ENCODE data around the gene ZDHHC12.

Gene ZDHHC12, protein sequence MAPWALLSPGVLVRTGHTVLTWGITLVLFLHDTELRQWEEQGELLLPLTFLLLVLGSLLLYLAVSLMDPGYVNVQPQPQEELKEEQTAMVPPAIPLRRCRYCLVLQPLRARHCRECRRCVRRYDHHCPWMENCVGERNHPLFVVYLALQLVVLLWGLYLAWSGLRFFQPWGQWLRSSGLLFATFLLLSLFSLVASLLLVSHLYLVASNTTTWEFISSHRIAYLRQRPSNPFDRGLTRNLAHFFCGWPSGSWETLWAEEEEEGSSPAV

DNA sequence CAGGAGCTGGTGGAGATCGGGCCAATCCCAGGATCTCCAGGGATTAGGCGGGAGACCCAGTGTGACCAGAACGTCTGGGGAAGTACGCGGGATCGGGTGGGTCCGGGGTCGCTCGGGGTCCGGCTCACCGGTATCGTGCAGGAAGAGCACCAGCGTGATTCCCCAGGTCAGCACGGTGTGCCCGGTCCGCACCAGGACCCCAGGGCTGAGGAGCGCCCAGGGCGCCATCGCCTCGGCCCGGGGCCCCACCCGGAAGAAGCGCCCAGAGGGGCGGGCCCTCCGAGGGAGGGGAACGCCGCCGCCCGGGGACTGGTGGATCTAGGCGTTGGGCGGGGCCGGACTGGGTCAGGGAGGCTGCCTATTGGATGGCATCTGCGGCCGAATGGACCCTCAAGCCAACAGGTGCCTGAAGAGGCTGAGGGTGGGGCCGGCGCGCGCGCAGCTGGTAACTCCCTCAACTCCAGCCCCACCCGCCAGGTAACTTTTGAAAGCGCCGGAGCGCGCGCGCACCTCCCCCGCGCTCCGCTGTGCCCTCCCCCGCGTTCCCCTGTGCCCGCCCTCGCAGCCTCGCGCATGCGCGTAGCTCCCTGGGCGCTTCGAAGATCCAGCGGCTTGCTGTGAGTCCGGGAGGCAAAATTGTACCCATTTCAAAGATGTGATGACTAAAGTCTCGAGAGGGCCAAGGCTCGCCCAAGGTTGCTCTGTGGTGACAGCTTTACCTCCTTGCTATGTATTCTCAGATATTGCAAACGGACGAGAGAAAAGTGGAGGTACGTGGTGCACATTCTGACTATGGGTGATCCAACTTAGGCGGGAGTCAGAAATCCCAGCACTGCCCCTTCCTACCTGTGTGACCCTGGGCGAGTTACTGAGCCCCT is at the start of gene ZDHHC12:
Gene ZDHHC12 (minus strand): TSS at position 262 of the 878 bp plus-strand sequence. CDS start 34 bp downstream, at position 228.
- peak; percentile 97 for DNase-seq

DNA sequence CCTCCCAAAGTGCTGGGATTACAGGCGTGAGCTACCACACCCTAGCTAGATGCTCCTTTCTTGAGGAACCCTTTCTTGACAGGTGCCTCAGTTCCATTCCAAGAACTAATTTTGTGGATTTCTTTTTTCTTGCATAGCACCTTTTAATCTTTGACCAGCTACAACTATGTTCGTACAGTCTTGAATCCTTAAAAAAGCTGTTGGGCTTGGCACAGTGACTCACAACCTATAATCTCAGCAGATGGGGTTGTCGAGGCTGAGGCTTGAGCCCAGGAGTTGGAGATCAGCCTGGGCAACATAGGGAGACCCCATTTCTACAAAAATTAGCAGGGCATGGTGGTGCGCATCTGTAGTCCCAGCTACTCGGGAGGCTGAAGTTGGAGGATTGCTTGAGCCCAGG is 49.1 kb upstream of the ZDHHC12 start:
- no peak for DNase-seq

DNA sequence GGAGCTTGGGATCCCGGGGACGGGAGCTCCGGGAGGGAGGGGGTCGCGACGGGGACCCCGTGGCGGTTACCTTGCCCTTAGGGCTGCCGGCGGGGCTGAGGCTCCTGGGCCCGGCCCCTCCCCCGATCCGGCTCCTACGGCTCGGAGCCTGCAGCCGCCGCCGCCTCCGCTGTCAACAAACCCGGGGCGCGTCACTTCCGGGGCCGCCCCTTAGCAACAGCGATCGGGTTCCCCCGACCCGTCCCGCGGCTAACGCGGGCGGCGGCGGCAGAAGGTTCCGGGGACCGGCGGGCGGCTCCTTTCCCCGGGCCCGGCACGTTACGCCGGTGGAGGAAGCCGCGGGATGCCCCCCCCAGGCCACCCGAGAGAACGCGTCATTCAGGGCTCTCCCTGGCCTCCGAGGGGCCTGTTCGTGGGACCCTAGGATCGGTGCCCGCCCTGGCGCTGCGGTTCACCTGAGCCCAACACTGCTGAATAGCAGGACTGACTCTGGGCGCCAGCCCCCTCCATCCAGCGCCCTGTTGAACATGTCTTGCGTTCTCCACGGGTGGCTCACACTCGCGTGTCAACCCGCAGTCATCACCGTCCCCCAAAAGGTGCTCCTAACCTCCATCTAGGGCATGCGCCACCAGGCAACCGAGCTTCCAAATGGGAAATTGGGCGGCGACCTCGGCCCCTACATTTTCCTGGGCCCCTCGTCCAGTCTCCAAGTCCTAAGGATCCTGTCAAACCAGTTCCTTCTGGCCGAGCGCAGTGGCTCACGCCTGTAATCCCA is 48.0 kb upstream of the ZDHHC12 start, which contains the start of gene ZER1:
Gene ZER1 (minus strand): TSS at position 183 of the 775 bp plus-strand sequence. CDS start 16,362 bp downstream, outside the sequence.
- DNase-seq: peak; percentile 74

DNA sequence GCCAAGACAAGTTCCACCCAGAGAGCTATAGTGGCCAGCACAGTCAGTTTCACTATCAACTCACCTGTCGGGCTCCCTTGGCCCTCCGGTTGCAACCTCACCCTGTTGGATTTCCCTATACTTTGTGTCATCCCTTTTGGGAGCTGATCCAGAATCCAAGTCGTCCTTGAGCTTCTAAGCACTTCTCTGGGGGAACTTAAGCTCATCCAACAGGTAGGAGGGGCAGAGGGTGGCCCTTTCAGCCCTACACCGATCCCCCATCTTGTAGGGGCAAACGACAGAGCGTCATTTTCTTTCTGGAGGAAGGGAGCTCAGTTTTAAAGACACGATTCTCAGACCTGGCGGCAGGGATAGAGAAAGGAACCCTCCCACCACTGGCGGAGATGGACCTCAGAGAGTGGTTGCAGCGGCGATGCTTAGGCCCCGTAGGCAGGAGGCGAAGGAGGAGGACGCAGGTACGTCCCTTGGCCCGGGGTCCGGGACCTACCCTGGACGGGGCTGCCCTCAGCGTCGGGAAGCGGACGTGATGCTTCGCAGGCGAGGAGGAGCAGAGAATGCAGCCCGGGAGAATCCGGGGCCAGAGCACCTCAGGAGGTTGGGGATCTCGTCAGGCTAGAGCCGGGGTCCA is 47.3 kb upstream of the ZDHHC12 start:
- no peak for DNase-seq

DNA sequence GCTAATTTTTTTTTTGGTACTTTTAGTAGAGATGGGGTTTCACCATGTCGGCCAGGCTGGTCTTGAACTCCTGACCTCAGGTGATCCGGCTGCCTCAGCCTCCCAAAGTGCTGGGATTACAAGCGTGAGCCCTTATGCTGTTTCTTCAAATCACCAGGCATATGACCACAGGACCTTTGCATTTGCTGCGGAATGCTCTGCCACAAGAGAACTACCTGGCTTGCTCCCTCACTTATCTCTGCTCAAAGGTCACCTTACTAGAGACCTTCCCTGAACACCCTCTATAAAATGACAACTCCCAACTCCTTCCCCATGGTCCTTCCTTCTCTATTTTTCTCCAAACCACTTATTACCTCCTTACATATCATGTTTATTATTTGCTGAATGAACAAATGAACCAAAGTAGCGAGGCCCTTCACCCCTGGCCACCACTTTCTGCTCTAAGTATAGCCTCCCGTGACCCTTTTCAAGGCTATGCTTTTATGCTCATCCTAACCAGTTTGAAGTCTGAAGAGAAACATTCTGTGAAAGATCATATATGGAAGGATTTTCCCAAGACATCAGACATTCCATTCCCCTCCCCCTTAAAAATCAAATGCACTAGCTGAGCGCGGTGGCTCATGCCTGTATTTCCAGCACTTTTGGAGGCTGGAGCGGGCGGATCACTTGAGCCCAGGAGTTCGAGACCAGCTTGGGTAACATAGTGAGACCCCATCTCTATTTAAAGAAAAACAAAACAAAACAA is 46.5 kb upstream of the ZDHHC12 start:
- no peak for DNase-seq

DNA sequence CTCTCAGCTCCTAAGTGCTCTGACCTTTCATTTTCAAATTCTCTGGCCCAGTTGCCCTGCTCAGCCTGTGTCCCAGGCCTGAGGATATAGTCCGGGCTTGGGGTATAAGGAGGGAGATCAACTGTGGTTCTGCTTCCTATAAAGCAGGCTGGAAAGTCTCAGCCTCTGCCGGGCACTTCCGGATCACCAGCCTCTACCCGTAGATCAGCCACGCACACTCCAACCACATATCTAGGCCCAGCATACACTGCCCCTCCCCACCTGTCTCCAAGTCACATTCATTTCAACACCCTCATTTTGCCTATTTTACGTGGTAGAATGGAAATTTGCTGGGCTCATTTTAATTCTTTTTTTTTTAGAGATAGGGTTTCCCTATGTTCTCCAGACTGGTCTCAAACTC is 44.7 kb upstream of the ZDHHC12 start:
- no peak for DNase-seq

DNA sequence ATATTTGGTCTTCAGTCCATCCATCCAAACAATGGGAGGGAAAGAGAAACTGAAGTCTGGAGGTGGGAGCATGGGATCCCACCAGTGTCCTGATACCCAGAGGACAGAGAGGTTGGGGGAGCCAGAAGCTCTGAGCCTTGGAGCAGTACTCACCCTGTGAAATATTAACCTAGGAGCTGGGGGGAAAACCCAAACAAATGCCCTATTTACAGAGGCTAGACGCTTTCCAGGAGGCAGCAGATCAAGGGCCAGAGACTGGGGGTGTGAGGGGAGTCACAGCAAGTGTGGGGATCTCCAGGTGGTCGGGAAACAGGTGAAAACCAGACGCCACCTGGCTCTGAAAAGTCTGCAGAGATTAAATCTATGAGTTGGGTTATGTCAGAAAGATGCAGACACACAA is 41.6 kb upstream of the ZDHHC12 start:
- no peak for DNase-seq

DNA sequence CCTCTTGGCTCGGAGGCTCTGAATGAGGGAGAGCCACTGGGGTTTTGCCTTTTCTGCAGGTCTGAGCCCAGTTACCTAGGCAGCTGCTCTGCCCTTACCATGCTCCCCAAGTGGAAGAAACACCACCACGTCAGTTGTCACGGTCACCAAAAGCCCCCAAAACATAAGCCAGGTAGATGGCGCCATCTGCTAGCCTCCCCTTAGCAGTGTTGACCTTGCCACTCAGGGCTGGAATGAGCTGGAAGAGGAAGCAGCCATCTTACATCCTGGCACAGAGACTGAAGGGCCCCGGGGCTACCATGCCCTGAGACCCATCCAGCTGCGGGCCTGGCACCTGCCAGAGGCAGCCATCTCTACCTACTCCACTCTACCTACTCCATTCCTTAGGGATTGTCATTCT is 40.4 kb upstream of the ZDHHC12 start:
- no peak for DNase-seq

DNA sequence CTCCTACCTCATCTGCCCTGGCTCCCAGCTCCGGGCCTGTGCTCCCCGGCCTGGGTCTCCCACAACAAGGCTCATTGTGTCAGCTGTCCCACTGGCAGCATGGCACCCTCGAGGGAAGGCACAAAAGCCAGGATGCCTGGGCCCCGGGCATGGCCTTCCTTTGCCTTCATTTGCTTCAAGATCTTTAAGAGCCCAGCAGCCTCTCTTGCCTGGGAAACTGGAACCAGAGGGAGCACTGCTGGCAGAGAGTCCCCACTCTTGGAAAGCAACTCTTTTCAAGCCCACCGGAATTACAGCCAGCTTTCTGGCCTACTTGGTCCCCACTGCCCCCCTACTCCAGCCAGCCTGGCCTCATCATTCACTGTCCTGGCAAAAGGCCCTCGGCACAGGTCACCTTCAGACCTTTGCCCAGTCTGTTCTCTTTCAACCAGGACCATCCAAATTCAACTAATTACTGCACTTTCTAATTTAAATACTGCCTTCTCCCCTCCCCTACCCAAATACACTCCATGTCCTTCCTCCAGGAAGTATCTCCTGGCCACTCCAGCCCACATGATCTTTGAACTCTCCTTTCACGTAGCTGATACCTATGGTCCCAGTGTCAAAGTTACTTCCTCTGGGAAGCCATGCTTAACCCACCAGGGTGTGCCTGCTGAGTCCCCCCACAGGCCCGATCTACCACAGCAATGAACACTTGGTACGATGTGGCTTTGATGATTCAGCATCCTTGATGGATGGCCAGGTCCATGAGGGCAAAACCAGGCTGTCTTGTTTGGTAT is 38.9 kb upstream of the ZDHHC12 start:
- no peak for DNase-seq

DNA sequence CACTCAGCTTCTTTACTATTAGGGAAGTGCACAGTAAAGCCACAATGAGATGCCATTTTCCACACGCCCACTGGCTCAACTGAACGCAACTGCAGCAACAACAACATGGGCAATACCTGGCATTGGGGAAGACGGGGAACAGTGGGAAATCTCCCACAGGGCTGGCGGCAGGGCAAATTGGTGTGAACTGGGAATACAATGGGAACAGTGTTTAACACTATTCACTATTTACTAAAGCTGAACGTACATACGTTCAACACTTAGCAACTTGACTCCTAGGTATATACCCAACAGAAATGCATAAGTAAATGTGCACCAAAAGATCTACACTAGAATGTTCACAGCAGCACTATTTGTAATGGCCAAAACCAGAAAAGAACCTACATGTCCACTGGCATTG is 33.7 kb upstream of the ZDHHC12 start:
- no peak for DNase-seq

DNA sequence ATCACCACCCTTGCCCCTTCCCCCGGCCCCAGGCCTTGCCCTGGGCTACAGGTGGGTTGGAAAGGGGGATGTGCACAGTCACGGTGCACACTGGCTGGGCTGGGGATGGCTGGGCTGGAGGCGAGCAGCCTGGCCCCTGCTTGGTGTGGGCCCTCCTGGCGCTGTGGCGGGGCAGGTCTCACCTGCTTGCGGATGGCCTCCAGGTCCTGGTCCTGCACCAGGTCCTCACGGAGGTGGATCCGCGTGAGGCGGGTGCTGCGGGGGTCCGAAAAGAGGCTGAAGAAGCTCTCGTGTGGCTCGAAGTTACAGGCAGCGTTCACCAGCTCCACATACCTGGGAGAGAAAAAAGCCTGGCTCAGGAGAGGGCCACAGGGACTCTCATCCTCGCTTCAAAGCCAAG is 29.7 kb upstream of the ZDHHC12 start:
- no peak for DNase-seq

DNA sequence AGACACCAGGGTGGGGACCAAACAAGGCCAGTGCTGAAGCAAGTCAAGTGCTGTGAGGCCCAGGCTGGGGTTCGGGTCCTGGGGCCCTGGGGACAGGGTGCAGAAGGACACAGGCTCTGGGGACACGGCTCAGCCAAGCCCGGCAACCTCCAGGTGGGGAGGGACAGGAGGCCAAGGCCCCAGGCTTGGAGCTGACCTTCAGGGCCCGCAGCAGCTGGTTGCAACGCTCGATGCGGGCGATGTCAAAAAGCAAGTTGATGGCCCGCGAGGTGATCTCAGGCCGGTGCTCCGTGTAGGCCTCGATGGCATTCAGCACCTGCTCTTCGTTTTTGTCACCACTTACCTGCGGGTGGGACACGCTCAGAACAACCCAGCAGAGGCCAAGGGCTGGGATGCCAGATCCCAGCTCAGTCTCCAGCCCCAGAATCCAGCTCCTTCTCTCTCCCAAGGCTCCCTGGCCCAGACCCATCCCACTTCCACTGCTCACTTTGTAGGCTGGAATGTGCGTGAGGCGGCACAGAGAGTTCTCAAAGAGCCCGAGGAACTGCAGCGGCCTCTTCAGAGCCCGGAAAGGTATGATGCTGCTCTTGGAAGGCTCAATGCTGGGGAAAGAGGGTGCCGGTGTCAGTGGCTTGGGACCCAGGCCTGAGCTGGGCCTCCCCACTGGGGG is 27.1 kb upstream of the ZDHHC12 start:
- DNase-seq: no peak

DNA sequence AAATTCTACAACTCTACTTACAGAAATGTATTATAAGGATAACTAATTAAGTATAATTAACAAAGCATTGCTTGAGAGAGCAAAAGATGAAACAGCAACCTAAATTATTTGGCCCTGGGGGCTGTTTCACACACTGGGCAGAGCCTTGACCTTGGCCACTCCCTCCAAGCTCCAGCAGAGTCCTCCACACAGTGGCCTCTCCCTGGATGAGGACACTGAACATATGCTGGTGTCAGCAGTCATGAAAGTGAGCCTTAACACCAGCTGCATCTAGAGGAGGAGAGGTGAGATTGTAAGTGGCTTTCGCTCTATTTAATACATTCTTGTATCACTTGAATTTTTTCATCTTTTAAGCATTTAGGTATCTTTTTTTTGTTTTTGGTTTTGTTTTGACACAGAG is 23.3 kb upstream of the ZDHHC12 start:
- no peak for DNase-seq

DNA sequence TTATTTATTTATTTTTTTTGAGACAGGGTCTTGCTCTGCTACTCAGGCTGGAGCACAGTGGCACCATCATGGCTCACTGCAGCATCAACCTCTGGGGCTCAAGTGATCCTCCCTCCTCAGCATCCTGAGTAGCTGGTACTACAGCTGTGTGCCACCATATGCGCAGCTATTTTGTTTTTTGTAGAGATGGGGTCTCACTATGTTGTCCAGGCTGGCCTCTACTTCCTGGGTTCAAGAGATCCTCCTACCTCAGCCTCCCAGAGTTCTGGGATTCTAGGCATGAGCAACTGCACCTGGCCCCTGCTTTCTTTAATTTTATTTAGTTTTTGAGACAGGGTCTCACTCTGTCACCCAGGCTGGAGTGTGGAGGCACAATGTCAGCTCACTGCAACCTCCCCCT is 19.5 kb upstream of the ZDHHC12 start:
- DNase-seq: no peak

DNA sequence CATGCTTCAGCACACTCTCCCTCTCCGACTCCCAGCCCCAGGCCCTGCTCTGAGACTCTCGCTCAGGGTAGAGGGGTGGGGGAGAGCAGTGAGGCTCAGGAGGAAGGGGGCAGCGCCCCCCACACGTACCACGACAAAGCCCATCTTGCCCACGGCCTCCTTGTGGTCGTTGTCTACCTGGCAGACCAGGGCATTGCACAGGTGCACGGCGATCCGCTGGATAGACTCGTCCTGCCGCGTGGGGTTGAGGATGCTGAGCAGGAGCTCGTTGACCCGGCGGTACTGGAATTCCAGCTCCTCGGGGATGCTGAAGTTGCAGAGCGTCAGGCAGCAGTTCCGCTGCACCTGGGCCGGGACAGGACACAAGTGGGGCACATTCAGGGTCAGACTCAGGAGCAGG is 18.5 kb upstream of the ZDHHC12 start:
- no peak for DNase-seq

DNA sequence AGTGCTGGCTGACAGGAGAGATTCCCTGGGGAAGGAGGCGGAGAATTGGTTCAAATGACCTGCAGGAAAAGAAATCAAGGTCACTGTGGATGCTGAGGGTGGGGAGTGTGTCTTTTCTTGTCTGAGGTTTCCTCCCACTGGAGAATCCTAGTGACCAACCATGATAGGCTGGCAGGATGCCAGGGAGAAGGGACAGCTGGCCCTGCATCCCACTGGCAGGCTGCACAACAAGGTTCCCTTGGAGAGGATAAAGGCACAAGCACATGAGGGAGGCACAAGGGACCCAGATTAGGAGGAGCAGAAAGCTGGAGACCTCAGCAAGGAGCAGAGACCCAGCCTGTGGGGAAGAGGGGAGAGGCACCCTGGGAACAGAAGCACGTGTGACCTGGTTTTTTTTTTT is 11.4 kb upstream of the ZDHHC12 start:
- DNase-seq: no peak

DNA sequence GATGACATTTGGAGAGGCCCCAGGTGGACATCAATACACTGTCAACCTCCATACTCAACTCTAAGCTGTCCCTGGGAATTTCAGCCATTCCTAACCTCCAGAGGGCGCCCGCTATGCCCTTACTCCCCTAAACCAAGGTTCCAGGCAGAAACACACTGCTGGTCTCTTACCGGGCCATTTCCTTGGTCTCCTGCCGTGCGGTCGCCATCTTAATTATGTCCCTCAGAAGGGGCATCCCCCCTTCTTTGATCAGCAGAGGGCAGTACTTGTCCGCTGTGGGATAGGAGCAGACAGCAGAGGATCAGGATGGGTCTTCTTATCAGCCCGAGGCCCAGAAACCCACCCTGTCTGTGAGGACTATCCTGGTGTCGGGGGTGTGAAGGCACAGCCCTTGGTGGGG is 9.3 kb upstream of the ZDHHC12 start:
- DNase-seq: peak; percentile 91

DNA sequence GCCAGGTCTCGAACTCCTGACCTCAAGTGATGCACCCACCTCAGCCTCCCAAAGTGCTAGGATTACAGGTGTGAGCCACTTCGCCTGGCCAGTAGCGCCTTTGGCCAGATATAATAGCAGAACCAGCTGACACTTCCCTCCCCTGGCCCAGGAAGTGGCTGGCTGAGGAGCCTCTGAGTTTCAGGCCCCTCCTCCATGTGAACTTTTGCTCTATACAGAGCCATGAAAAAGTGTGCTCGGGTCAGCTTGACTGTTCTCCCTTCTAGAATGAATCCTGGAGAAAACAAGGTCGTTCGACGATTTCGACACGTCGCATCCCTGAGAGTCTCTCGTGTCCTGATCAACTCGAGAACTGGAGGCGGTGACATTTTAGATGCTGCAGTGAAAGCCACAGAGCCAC is 8.6 kb upstream of the ZDHHC12 start:
- no peak for DNase-seq

DNA sequence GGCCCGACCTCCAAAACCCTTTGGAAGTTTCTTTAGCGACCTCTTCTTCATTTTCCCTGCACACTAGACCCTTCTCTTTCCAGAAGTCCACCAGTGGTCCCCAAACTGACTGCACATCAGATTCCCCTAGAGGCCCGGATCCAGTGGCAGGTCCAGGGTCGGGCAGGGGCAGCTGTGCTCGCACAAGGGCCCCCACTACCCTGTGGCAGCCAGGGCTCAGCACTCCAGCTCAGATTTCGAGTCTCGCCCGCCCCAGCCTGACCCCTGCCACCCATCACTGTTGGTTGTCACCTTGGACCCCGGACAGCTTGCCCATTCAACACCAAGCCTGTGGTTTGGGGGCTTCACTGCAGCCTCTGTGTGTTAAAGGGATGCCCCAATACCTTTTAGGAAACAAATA is 7.8 kb upstream of the ZDHHC12 start:
- no peak for DNase-seq

DNA sequence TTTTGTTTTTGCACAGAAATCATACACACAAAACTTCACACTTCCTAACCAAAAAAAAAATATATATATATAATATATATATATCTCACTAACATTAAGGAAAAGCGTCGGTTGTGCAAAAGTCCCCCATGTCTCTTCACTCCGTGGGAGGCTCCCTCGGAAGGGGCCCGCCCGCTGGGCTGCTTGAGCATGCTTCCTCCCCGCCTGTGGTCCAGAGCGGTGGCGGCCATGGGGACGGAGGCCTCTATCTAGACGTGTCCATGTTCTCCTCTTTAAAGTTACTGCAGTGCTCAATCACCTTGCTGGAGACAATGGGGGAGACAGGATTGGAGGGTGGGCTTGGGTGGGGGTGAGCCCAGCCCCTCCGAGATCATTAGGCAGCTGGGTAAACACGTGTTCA is 7.2 kb upstream of the ZDHHC12 start:
- DNase-seq: no peak

All from NCI-H1105 treated with DMSO at 0.1 percent for 48 hours (cell line).